ENCODE data around the gene ADCY9.

DNA sequence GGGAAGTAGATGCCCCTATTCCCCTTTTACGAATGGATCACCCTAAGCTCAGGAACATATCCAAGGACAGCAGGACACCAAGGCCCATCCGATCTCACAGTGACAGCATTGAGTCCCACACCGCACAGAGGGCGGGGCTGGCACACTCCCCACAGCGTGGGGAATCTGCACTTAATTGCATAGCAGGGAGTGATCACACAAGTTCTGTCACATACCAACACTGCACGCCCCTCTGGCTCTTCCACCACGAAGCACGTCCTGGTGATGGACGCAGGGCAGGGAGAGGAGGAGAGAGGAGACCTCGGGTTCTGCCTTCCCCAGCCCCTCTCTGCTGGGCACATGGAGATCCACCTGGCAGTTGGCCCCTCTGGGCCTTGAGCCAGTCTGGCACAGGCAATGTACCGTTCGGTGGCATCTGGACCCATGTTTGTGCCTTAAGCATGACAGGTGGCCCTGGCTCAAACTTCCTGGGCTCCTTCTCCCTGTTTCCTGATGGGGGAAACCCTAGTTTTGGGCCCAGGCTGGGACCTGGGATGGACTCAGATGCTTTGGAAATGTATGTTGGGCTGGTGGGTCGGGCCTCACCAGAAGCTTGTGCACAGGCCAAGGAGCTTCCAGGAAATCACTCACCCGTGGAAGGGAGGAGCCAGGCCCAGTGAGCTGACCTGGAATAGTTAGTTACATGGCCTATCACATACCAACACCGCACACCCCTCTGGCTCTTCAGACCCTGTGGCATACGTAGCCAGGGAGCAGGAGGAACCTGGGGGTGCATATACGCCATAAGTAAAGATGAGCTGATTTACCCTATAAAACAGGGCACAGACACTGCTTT, 200.6 kb downstream of the ADCY9 start:
- TF ChIP-seq, protein P1, sequence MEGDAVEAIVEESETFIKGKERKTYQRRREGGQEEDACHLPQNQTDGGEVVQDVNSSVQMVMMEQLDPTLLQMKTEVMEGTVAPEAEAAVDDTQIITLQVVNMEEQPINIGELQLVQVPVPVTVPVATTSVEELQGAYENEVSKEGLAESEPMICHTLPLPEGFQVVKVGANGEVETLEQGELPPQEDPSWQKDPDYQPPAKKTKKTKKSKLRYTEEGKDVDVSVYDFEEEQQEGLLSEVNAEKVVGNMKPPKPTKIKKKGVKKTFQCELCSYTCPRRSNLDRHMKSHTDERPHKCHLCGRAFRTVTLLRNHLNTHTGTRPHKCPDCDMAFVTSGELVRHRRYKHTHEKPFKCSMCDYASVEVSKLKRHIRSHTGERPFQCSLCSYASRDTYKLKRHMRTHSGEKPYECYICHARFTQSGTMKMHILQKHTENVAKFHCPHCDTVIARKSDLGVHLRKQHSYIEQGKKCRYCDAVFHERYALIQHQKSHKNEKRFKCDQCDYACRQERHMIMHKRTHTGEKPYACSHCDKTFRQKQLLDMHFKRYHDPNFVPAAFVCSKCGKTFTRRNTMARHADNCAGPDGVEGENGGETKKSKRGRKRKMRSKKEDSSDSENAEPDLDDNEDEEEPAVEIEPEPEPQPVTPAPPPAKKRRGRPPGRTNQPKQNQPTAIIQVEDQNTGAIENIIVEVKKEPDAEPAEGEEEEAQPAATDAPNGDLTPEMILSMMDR (IDR thresholded peaks at IDR 0.05), result no peak
- TF ChIP-seq EP300 (IDR thresholded peaks at IDR 0.05), result no peak

All from tibial nerve (tissue), 4 donors.